GM12872 (cell line): ENCODE results near the gene KPTN.

Experiments used
- CTCF ChIP-seq: IDR thresholded peaks from 3 replicates; pipeline ENCODE4 v1.5.1; 2011; ENCODE audit warnings: low read depth, mild to moderate bottlenecking, low read length, moderate library complexity; ENCODE audit not compliant: insufficient read depth

The KPTN gene

GRCh38 chr19:47479701-47480503, 4.1 kb downstream of the KPTN start:
- TF ChIP-seq CTCF, result no peak

DNA sequence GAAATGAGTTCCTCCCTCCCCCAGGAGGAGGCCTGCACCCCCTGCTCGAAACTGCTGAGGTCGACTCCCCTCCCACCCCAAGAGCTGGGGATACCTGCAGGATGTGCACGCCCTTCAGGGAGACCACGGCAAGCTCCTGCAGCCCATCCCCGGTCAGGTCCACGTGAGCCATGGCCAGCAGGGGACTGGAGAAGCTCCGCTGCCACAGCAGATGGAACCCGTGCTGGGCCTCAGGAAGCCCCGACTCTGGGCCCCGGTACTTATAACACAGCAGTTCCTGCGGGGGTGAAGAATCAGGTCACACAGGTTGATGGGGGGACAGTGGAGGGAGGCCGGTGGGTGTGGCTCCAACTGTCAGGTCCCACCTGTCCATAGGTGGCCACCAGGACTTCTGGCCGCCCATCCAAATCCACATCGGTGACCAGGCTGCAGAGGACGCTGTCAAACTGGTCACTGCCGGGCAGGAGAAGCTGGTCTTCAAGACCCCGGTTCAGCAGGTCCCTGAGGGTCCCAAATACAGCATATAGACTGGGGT, 7.5 kb downstream of the KPTN start:
- no peak for TF ChIP-seq CTCF

DNA sequence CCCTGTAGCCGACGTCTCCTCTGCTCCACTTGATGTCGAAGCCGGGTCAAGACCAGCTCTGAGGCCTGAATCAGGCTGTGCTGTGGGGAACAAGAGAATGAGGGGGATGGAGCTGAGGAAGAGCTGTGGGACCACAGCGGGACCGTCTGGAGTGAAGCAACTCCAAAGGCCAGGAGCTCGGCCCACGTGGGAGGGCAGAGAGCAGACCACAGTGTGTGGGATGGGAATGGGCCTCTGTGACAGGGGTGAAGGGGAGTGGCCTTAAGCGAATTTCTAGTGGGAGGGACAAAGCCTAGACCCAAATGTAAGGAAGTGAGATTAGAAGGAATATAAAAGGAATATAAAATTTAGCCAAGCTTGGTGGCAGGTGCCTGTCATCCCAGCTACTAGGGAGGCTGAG, 8.6 kb downstream of the KPTN start:
- TF ChIP-seq CTCF, result no peak

GRCh38 chr19:47473336-47473735, 10.7 kb downstream of the KPTN start:
- TF ChIP-seq CTCF, result no peak

DNA sequence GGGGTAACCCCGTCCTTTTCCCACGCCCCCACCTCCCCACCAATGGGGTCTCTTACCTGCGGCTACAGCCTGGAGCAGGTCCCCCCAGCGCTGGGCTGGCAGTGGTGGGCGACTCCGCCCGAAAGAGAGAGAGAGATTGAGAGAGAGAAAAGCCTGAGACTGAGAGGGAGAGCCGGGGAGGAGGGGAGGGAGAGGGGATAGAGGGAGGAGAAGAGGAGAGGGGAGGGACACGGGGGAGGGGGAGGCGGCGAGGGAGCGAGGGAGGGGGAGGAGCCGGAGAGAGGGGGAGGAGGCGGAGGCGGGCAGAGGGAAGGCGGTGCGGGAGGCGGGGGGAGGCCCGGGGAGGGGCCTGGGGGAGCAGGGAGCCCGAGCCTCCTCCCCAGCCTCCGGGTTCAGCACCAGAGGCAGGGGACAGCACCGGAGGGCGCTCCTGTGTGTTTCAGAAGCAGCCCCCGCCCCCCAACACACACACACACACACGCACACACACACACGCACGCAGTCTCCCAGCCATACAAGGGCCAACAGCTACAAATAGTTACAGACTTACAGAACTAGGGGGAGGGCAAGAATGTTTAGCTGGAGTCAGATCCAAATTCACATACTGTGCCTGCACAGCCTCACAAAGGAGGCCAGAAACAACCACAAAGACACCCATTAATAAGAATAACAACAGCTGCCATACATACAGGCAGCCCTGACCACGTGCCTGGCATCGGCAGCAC, 12.1 kb downstream of the KPTN start, which contains the start of gene SLC8A2:
SLC8A2 (minus strand) TSS at position 161 of the 725 bp plus-strand sequence. CDS start 5,490 bp downstream, outside the sequence.
- TF ChIP-seq CTCF, result no peak

DNA sequence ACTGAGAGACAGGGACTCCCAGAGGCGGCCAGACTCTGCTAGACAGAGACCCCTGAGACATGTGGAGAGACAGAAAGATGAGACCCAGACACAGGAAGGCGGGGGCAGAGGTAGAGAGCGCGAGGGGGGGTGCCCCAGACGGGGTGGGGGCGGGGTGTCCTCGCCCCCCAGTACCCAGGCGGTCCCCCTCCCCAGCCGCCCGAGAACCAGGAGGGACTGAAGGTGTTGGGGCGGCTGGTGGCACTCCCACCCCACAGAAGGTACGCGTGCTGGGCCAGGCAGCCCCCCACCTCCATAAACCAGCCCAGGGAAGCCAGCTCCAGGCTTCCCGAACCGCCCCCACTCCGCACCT, 12.7 kb downstream of the KPTN start:
- TF ChIP-seq CTCF, result no peak

GRCh38 chr19:47470447-47471195, 13.4 kb downstream of the KPTN start:
- TF ChIP-seq CTCF, result no peak
